Measurements from ENCODE around the gene PADI6.

The PADI6 gene

GRCh38 chr1:17439250-17440073 is 67.5 kb downstream of the PADI6 start, which contains the start of gene RCC2 (continued):
- peak; percentile 17; the same call in 1 of the 2 replicates for TF ChIP-seq ZNF692 (tag by site-specific recombination; IDR thresholded peaks at IDR 0.05)
- 0 out of 2 replicates have a peak, but pooled peaks have one; percentile 58 for TF ChIP-seq ZNF335 (tag by site-specific recombination; conservative IDR thresholded peaks at IDR 0.05)
- no peak for TF ChIP-seq ZNF404 (tag by site-specific recombination; IDR thresholded peaks at IDR 0.05)
- TF ChIP-seq ZNF16 (tag by site-specific recombination; IDR thresholded peaks at IDR 0.05; ENCODE audit: low read depth): no peak
- no peak for TF ChIP-seq ZNF221 (tag by site-specific recombination; IDR thresholded peaks at IDR 0.05; ENCODE audit: borderline replicate concordance)
- no peak for TF ChIP-seq ZNF19 (tag by site-specific recombination; IDR thresholded peaks at IDR 0.05; ENCODE audit: low read depth)
- TF ChIP-seq ZNF776 (tag by site-specific recombination; IDR thresholded peaks at IDR 0.05; ENCODE audit: borderline replicate concordance): no peak
- no peak for TF ChIP-seq ZNF112 (tag by site-specific recombination; IDR thresholded peaks at IDR 0.05)

- ChIA-PET CTCF (interaction anchor here (0.5 to 1.5 kb wide), 12 partner anchors 13 to 1553 kb away, joined by 3 to 5 read pairs (median 3); no protein-coding TSS in a partner anchor), POLR2A (interaction anchor here (0.5 to 1.6 kb wide), 7 partner anchors 15 to 1916 kb away, joined by 3 to 6 read pairs (median 3); partner anchors contain the start of gene CASP9)
- 0 out of 2 replicates have a peak, but pooled peaks have one; percentile 30 for TF ChIP-seq ZNF366 (tag by site-specific recombination; conservative IDR thresholded peaks at IDR 0.05)
- no peak for TF ChIP-seq ZNF16 (tag by site-specific recombination; IDR thresholded peaks at IDR 0.05; ENCODE audit: low read depth)
- TF ChIP-seq ZNF341 (tag by site-specific recombination; IDR thresholded peaks at IDR 0.05; ENCODE audit: low read depth): peak; percentile 39; the same call in 1 of the 2 replicates
- no peak for TF ChIP-seq ZNF571 (tag by site-specific recombination; IDR thresholded peaks at IDR 0.05)
- TF ChIP-seq TSHZ1 (tag by site-specific recombination; IDR thresholded peaks at IDR 0.05; ENCODE audit: borderline replicate concordance): no peak
- TF ChIP-seq ZNF548 (tag by site-specific recombination; IDR thresholded peaks at IDR 0.05): no peak
- TF ChIP-seq ZNF600 (tag by site-specific recombination; IDR thresholded peaks at IDR 0.05): peak; percentile 61; the same call in 1 of the 2 replicates
- peak; percentile 11 for TF ChIP-seq ZNF335 (tag by site-specific recombination; conservative IDR thresholded peaks at IDR 0.05)
- Histone ChIP-seq H3K9me3 (ENCODE audit: control insufficient read depth, insufficient read depth, low read depth, low read length) (no peaks in the 10 kb centered on the region), H3K4me1 (ENCODE audit: control insufficient read depth, insufficient read depth, low read length) (peaks cover 10% of the 10 kb centered on the region), H3K36me3 (ENCODE audit: control insufficient read depth in 2 of 2, insufficient read depth in 1 of 2, low read length in 2 of 2) (peaks cover 10 to 21% of the 10 kb centered on the region in 2 experiments), H3K4me3 (ENCODE audit: low read depth, low read length) (peak overlapping the region; percentile 81), H3K27ac (ENCODE audit: extremely low read depth, low read depth, low read length) (peak overlapping the region; percentile 99)
Observed at GRCh38 chr1:17440074-17440826, 68.3 kb downstream of the PADI6 start.

GRCh38 chr1:17440827-17441168 is 68.8 kb downstream of the PADI6 start:
- H3K4me1 ChIP-seq (ENCODE audit: control insufficient read depth, insufficient read depth, low read length): peaks cover 8% of the 10 kb centered on the region
- H3K36me3 ChIP-seq (ENCODE audit: control insufficient read depth in 2 of 2, insufficient read depth in 1 of 2, low read length in 2 of 2): peaks cover 4 to 15% of the 10 kb centered on the region in 2 experiments; a peak in 2 of 3 replicates
- H3K27ac ChIP-seq (ENCODE audit: extremely low read depth, low read depth, low read length): peak overlapping the region; percentile 99
- H3K9me3 ChIP-seq (ENCODE audit: control insufficient read depth, insufficient read depth, low read depth, low read length): no peaks in the 10 kb centered on the region
- POLR2A ChIA-PET: interaction anchor here (0.6 kb wide), 1 partner anchor 517 kb away, joined by 3 read pairs; no protein-coding TSS in a partner anchor
- CTCF ChIA-PET: interaction anchor here (0.5 to 1.2 kb wide), 4 partner anchors 17 to 80 kb away, joined by 3 to 6 read pairs (median 3); no protein-coding TSS in a partner anchor
- TF ChIP-seq PRDM1 (tag by site-specific recombination; IDR thresholded peaks at IDR 0.05) (peak; percentile 46; the same call in 1 of the 2 replicates), ZNF391 (tag by site-specific recombination; IDR thresholded peaks at IDR 0.05; ENCODE audit: borderline replicate concordance, low read depth) (no peak)
- H3K4me3 ChIP-seq (ENCODE audit: low read depth, low read length): no peak overlapping the region
